ENCODE data around the gene CHI3L1.

DNA sequence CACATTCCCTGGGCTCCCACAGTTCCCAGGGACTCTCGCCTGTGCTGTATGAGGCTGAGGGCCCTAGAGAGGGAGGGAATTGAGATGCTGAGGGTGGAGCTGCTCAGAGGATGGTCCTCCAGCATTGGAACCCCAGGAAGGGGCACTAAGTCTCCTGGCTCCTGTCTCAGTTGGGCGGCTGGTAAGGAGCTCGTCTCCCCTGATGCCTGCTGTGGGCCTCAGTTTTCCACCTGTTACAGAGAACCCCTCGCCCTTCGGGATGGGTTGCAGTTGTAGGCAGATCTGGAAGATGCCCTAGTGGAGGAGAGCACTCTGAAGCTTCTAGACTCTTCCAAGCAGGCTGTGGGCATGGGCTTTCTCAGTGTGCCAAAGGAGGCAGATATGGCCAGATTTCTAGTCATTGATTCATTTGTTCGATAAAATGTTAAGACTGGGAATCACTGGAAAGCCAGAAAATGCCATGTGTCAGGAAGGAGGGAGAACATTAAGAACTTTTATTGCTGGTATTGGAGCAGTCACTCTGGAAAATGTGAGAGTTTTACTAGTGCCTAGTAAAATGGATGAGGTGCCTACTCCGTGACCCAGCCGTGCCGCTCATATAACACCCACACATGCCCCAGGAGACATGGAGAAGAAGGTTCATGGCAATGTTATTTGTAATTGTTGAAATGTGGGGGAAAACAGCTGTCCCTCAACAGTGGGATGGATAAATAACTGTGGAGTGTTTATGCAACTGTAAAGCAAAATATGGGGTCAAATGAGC is 10.1 kb downstream of the CHI3L1 start:
- TF ChIP-seq, protein P1, sequence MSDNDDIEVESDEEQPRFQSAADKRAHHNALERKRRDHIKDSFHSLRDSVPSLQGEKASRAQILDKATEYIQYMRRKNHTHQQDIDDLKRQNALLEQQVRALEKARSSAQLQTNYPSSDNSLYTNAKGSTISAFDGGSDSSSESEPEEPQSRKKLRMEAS (IDR thresholded peaks at IDR 0.05) = no peak
- TF ChIP-seq REST (IDR thresholded peaks at IDR 0.05; ENCODE audit: low read depth) = no peak
- TF ChIP-seq EP300 (IDR thresholded peaks at IDR 0.05; ENCODE audit: borderline replicate concordance) = no peak
- no peak for TF ChIP-seq EGR1 (IDR thresholded peaks at IDR 0.05)
- no peak for TF ChIP-seq YY1 (IDR thresholded peaks at IDR 0.05; ENCODE audit: low read depth)
- no peak for TF ChIP-seq FOXM1 (IDR thresholded peaks at IDR 0.05; ENCODE audit: borderline replicate concordance, low read depth)
- TF ChIP-seq TAF1 (IDR thresholded peaks at IDR 0.05; ENCODE audit: low read depth) = no peak
- TF ChIP-seq CEBPB (IDR thresholded peaks at IDR 0.05) = no peak
- TF ChIP-seq TEAD4 (IDR thresholded peaks at IDR 0.05) = no peak
- TF ChIP-seq TCF12 (IDR thresholded peaks at IDR 0.05; ENCODE audit: low read depth) = no peak
- no peak for TF ChIP-seq ZBTB7A (IDR thresholded peaks at IDR 0.05; ENCODE audit: low read depth)
- no peak for TF ChIP-seq RAD21 (IDR thresholded peaks at IDR 0.05; ENCODE audit: low read depth)
- no peak for TF ChIP-seq NFIC (IDR thresholded peaks at IDR 0.05)
